Uterus (tissue), 4 donors: ENCODE measurements around the gene C2orf81. TPM values are rescaled to one million over a fixed set of nuclear protein-coding genes. Genes with fewer than 3 reads are reported as not detected.

Experiments
- DNase-seq, 2 donors: peaks; one replicate each; pipeline ENCODE4 v3.0.0-alpha.2; 2019 to 2020
- H3K27ac ChIP-seq, 2 donors: fragments of 200-600 bp; sonication (generic); 1 replicate in 1 of 2; 2 replicates in 1 of 2; pipeline ENCODE4 v1.5.1; 2016 to 2018
- H3K27me3 ChIP-seq, 2 donors: fragments of 200-600 bp; sonication (generic); one replicate each; pipeline ENCODE4 v1.5.1; 2018 to 2019; ENCODE audit warnings: control low read depth in 1 of 2
- H3K36me3 ChIP-seq, 2 donors: fragments of 200-600 bp; sonication (generic); one replicate each; pipeline ENCODE4 v1.5.1; 2019; ENCODE audit warnings: control low read depth in 1 of 2
- H3K4me1 ChIP-seq, 2 donors: fragments of 200-600 bp; sonication (generic); one replicate each; pipeline ENCODE4 v1.5.1; 2018 to 2019; ENCODE audit warnings: control low read depth in 1 of 2
- H3K4me3 ChIP-seq, 2 donors: fragments of 200-600 bp; sonication (generic); 1 replicate in 1 of 2; 2 replicates in 1 of 2; pipeline ENCODE4 v1.5.1; 2018 to 2019; ENCODE audit warnings: mild to moderate bottlenecking in 1 of 2
- H3K9me3 ChIP-seq, 2 donors: fragments of 200-600 bp; sonication (generic); one replicate each; pipeline ENCODE4 v1.5.1; 2019; ENCODE audit warnings: control low read depth in 1 of 2
- POLR2A ChIP-seq, 2 donors: fragments of 450-650 bp; IDR thresholded peaks; one replicate each; pipeline ENCODE4 v1.6.1; 2016; ENCODE audit warnings: antibody characterized with exemption in 2 of 2, mild to moderate bottlenecking in 1 of 2, moderate library complexity in 1 of 2
- intact Hi-C: fragments of 100-400 bp; cut with DNase I; formaldehyde crosslinking; loops from one replicate; pipeline ENCODE4 v1.15.1; 2023; ENCODE audit warnings: low total_unique reads
- total RNA-seq, 4 donors: library from RNA; depleted of rRNA in 3 of 4; stranded (reverse); fragments of >200 nt in 3 of 4; gene quantifications; one replicate each; pipeline versions ENCODE4 v1.1.0 to v1.2.4, GENCODE V29; 2014 to 2023
- TF ChIP-seq, protein P1 (sequence below), 4 experiments: fragments of 200-600 bp in 2 of 4; fragments of 450-650 bp in 2 of 4; sonication (generic) in 2 of 4; IDR thresholded peaks; one replicate each; pipeline ENCODE4 v1.5.1; 2016 to 2019; ENCODE audit warnings: antibody characterized with exemption in 4 of 4, mild to moderate bottlenecking in 2 of 4, moderate library complexity in 1 of 4
- donor health status: DM: yes; HTN: yes; CAD: no.

C2orf81 gene
- total RNA-seq, 4 donors from 2014 or later = 2.1 to 5.7 (median 2.9) TPM; not detected in 1

DNA sequence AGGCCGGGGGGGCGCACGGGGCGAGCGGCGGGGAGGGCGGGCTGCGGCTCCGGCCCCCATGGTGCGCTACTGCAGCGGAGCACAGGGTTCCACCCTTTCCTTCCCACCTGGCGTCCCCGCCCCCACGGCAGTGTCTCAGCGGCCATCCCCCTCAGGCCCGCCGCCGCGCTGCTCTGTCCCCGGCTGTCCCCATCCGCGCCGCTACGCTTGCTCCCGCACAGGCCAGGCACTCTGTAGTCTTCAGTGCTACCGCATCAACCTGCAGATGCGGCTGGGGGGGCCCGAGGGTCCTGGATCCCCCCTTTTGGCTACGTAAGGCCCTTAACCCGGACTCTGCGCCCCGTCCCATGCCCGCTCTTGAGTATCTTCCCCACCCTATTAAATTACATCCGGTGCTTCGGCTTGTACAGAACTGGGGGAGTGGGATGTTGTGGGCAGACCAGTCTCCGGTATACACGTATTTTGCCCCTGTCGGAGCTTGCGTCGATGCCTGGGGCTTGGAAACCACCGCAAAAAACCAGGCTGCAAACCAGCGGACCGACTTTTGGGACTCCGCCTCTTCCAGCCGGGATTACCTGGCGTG lies 36.2 kb upstream of the C2orf81 start:
- intact Hi-C loops = no loop called here
- peak overlapping the region; percentile 69 to 70 for H3K4me3 ChIP-seq
- TF ChIP-seq, protein P1, sequence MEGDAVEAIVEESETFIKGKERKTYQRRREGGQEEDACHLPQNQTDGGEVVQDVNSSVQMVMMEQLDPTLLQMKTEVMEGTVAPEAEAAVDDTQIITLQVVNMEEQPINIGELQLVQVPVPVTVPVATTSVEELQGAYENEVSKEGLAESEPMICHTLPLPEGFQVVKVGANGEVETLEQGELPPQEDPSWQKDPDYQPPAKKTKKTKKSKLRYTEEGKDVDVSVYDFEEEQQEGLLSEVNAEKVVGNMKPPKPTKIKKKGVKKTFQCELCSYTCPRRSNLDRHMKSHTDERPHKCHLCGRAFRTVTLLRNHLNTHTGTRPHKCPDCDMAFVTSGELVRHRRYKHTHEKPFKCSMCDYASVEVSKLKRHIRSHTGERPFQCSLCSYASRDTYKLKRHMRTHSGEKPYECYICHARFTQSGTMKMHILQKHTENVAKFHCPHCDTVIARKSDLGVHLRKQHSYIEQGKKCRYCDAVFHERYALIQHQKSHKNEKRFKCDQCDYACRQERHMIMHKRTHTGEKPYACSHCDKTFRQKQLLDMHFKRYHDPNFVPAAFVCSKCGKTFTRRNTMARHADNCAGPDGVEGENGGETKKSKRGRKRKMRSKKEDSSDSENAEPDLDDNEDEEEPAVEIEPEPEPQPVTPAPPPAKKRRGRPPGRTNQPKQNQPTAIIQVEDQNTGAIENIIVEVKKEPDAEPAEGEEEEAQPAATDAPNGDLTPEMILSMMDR (IDR thresholded peaks at IDR 0.05) = no peak
- peak; percentile 64 to 86 for TF ChIP-seq POLR2A (IDR thresholded peaks at IDR 0.05)
- H3K27me3 ChIP-seq = no peaks in the 10 kb centered on the region
- peak overlapping the region; percentile 95 to 98 for H3K27ac ChIP-seq
- peaks cover 3 to 18% of the 10 kb centered on the region in 2 donors for H3K4me1 ChIP-seq
- H3K9me3 ChIP-seq = no peaks in the 10 kb centered on the region
- DNase-seq = peak in 1 of 2 donors; percentile 58
- H3K36me3 ChIP-seq = no peaks in the 10 kb centered on the region

DNA sequence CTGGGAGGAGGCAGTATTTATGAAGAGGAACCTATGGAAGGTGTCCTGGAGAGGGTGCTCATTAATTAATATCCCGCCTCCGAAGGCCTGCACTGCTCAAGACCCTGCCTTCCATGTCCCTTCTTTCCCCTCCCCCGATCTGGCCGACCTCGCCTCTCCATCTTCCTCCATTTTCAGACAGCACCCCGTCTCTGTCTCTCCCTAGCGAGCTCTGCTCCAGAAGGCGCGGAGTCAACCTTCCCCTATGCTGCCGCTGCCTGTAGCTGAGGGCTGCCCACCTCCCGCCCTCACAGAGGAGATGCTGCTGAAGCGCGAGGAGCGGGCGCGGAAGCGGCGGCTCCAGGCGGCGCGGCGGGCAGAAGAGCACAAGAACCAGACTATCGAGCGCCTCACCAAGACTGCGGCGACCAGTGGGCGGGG lies 35.7 kb upstream of the C2orf81 start:
- intact Hi-C loops = no loop called here
- H3K27ac ChIP-seq = peak overlapping the region; percentile 95 to 98
- no peak for TF ChIP-seq POLR2A (IDR thresholded peaks at IDR 0.05)
- TF ChIP-seq, protein P1 (IDR thresholded peaks at IDR 0.05) = no peak
- no peak for DNase-seq
- peak overlapping the region; percentile 69 to 70 for H3K4me3 ChIP-seq
- no peaks in the 10 kb centered on the region for H3K27me3 ChIP-seq
- no peaks in the 10 kb centered on the region for H3K36me3 ChIP-seq
- H3K9me3 ChIP-seq = no peaks in the 10 kb centered on the region
- peaks cover 3 to 18% of the 10 kb centered on the region in 2 donors for H3K4me1 ChIP-seq

DNA sequence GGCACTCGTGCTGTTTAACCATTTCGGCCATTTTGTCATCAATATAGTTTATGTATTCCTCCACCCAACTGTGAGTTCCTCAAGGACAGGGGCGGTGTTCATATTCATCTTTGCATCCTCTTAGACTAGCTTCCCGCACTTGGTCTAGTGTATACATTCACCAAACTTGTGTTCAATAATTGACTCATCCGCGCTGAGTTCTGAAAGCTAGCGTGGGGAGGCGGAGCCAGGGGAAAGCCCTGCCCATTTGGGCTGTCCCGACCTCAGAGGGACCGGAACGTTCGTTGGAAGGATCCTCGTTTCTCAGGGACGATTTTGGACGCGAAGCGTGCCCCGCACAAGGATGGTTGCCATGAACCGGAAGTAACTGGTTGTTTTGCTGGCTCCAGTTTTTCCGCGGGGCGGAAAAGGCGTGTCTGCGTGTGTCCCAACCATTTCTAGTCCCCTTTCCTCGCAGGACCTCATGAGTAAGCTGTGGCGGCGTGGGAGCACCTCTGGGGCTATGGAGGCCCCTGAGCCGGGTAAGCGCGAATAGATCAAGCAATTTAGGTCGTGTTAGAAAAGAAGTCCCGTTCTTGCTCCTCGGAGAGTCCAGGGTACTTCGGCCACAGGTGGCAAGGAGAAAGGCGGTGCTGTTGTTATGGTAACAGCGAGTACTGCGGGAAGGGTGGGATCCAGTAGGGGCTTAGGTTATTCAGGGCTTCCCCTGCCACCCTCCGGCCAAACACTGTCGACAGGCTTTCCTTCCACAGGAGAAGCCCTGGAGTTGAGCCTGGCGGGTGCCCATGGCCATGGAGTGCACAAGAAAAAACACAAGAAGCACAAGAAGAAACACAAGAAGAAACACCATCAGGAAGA lies 33.5 kb upstream of the C2orf81 start, which contains the start of gene INO80B:
INO80B (plus strand) TSS at position 434 of the 858 bp plus-strand sequence; CDS start at position 464, 30 bp downstream.
- TF ChIP-seq POLR2A (IDR thresholded peaks at IDR 0.05) = peak; percentile 48 to 60
- TF ChIP-seq, protein P1 (IDR thresholded peaks at IDR 0.05) = peak in 2 of 4 experiments; percentile 32 to 48
- Histone ChIP-seq H3K9me3 (no peaks in the 10 kb centered on the region), H3K4me1 (peaks cover 3 to 18% of the 10 kb centered on the region in 2 donors), H3K4me3 (peak within 1 kb of the TSS; percentile 64 to 71), H3K36me3 (no peaks in the 10 kb centered on the region), H3K27me3 (no peaks in the 10 kb centered on the region), H3K27ac (peak within 1 kb of the TSS; percentile 49 to 71)
- intact Hi-C loops = no loop called here
- peak; percentile 96 to 97 for DNase-seq

DNA sequence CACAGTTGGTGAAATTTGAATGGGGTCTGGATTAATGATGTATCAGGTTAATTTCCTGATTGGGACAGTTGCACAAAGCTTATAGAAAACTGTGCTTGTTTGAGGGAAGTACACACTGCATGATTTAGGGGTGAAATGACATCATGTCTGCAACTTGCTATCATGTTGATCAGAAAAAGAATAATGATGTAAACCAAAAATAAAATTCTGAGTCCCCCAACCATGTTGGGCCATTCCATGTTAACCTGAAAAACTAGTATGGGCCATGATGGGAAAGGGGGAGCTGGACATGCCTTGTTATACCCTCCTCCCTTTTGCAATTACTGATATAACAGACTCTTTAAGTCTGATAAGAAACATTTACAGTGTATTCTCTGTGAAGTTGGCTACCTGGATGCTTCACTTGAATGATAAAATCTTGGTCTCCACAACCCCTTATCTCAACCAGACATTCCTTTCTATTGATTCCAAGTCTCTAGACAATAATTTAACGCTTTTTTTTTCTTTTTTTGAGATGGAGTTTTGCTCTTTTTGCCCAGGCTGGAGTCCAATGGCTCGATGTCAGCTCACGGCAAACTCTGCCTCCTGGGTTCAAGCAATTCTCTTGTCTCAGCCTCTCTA lies 29.3 kb upstream of the C2orf81 start:
- TF ChIP-seq POLR2A (IDR thresholded peaks at IDR 0.05) = no peak
- Histone ChIP-seq H3K4me3 (no peak overlapping the region), H3K27me3 (no peaks in the 10 kb centered on the region), H3K27ac (no peak overlapping the region), H3K4me1 (peaks cover 0 to 6% of the 10 kb centered on the region in 2 donors), H3K36me3 (no peaks in the 10 kb centered on the region), H3K9me3 (no peaks in the 10 kb centered on the region)
- no peak for DNase-seq
- intact Hi-C loops = no loop called here

DNA sequence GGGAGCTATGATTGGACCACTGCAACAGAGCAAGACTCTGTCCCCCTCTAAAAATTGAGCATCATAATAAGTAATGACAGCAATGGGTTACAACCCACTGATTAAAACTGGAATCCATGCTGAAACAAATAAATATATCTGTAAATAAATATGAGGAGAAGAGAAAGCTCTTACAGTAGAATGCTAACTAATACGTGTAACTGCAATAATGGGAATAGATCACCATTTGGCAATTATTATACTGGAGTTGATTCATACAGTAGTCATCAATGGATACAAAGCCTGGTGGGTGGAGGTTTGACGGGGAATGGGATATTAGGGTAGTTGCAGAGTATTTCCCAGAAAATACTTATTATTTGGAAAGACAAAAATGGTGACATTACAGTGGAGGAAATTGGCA lies 27.4 kb upstream of the C2orf81 start:
- H3K36me3 ChIP-seq = no peaks in the 10 kb centered on the region
- no peaks in the 10 kb centered on the region for H3K4me1 ChIP-seq
- no peak for DNase-seq
- no peak for TF ChIP-seq POLR2A (IDR thresholded peaks at IDR 0.05)
- TF ChIP-seq, protein P1 (IDR thresholded peaks at IDR 0.05) = no peak
- intact Hi-C loops = no loop called here
- H3K4me3 ChIP-seq = no peak overlapping the region
- no peaks in the 10 kb centered on the region for H3K9me3 ChIP-seq
- no peak overlapping the region for H3K27ac ChIP-seq
- H3K27me3 ChIP-seq = no peaks in the 10 kb centered on the region
